BLaER1 treated with 17β-estradiol and CSF1 and Interleukin-3, amounts not matched to agents 10 nM and 100 nM (cell line): ENCODE data around the gene ABL1.

ENCODE experiments used
- H3K27ac ChIP-seq, 11 experiments: shearing (Covaris generic); formaldehyde crosslinking; 2 replicates each; pipeline ENCODE4 v1.8.1; 2022
- H3K27me3 ChIP-seq, 11 experiments: shearing (Covaris generic); formaldehyde crosslinking; 2 replicates each; pipeline ENCODE4 v1.8.1; 2022
- H3K36me3 ChIP-seq, 11 experiments: shearing (Covaris generic); formaldehyde crosslinking; 2 replicates each; pipeline ENCODE4 v1.8.1; 2022
- H3K4me1 ChIP-seq, 10 experiments: shearing (Covaris generic); formaldehyde crosslinking; 2 replicates each; pipeline ENCODE4 v1.8.1; 2022
- H3K4me2 ChIP-seq, 11 experiments: shearing (Covaris generic); formaldehyde crosslinking; 2 replicates each; pipeline ENCODE4 v1.8.1; 2022
- H3K4me3 ChIP-seq, 10 experiments: shearing (Covaris generic); formaldehyde crosslinking; 2 replicates each; pipeline ENCODE4 v1.8.1; 2022
- H3K9ac ChIP-seq, 11 experiments: shearing (Covaris generic); formaldehyde crosslinking; 2 replicates each; pipeline ENCODE4 v1.8.1; 2022
- H3K9me3 ChIP-seq, 11 experiments: shearing (Covaris generic); formaldehyde crosslinking; replicated peaks in 1 of 11; 2 replicates each; pipeline ENCODE4 v1.8.1; 2022
- H4K20me1 ChIP-seq, 11 experiments: shearing (Covaris generic); formaldehyde crosslinking; 2 replicates each; pipeline ENCODE4 v1.8.1; 2022
- Cebpa-rat ChIP-seq, 11 experiments: shearing (Covaris generic); IDR thresholded peaks; 2 replicates each; pipeline ENCODE4 v1.8.1; 2022

The ABL1 gene

GRCh38 chr9:130884542-130885483 lies 49.8 kb downstream of the ABL1 start:
- Histone ChIP-seq H3K4me2 (no peak overlapping the region), H3K4me1 (no peaks in the 10 kb centered on the region), H3K9ac (no peak overlapping the region), H3K27me3 (no peaks in the 10 kb centered on the region), H3K4me3 (no peak overlapping the region), H3K36me3 (peaks cover 92 to 100% (median 99%) of the 10 kb centered on the region in 11 experiments), H3K27ac (no peak overlapping the region), H3K9me3 (no peaks in the 10 kb centered on the region), H4K20me1 (peaks cover 0 to 94% (median 54%) of the 10 kb centered on the region in 11 experiments; a peak in 20 of 22 replicates)
- TF ChIP-seq Cebpa-rat (IDR thresholded peaks at IDR 0.05), result no peak

- Histone ChIP-seq H3K9ac (no peak overlapping the region), H3K4me1 (peaks cover 0 to 9% (median 8%) of the 10 kb centered on the region in 10 experiments; a peak in 16 of 20 replicates), H3K4me2 (no peak overlapping the region), H3K9me3 (no peaks in the 10 kb centered on the region), H4K20me1 (peaks cover 0 to 99% (median 63%) of the 10 kb centered on the region in 11 experiments; a peak in 20 of 22 replicates), H3K4me3 (no peak overlapping the region), H3K27me3 (no peaks in the 10 kb centered on the region), H3K36me3 (peaks cover 90 to 100% (median 99%) of the 10 kb centered on the region in 11 experiments), H3K27ac (no peak overlapping the region)
- TF ChIP-seq Cebpa-rat (IDR thresholded peaks at IDR 0.05), result no peak
Observed at GRCh38 chr9:130885484-130886375, 50.7 kb downstream of the ABL1 start.

- H3K9me3 ChIP-seq, result no peaks in the 10 kb centered on the region
- H3K4me1 ChIP-seq, result peaks cover 8 to 21% (median 20%) of the 10 kb centered on the region in 10 experiments
- peaks cover 0 to 99% (median 76%) of the 10 kb centered on the region in 11 experiments; a peak in 20 of 22 replicates for H4K20me1 ChIP-seq
- H3K27me3 ChIP-seq, result no peaks in the 10 kb centered on the region
- H3K4me3 ChIP-seq, result no peak overlapping the region
- H3K27ac ChIP-seq, result no peak overlapping the region
- peaks cover 78 to 90% (median 88%) of the 10 kb centered on the region in 11 experiments for H3K36me3 ChIP-seq
- no peak overlapping the region for H3K9ac ChIP-seq
- no peak overlapping the region for H3K4me2 ChIP-seq
- TF ChIP-seq Cebpa-rat (IDR thresholded peaks at IDR 0.05), result no peak
Observed at GRCh38 chr9:130886981-130887380, 51.9 kb downstream of the ABL1 start.

- peaks cover 72 to 84% (median 81%) of the 10 kb centered on the region in 11 experiments for H3K36me3 ChIP-seq
- no peaks in the 10 kb centered on the region for H3K27me3 ChIP-seq
- peaks cover 14 to 28% (median 27%) of the 10 kb centered on the region in 10 experiments for H3K4me1 ChIP-seq
- no peak overlapping the region for H3K4me2 ChIP-seq
- no peak for TF ChIP-seq Cebpa-rat (IDR thresholded peaks at IDR 0.05)
- no peak overlapping the region for H3K27ac ChIP-seq
- no peaks in the 10 kb centered on the region for H3K9me3 ChIP-seq
- H3K9ac ChIP-seq, result no peak overlapping the region
- H3K4me3 ChIP-seq, result no peak overlapping the region
- H4K20me1 ChIP-seq, result peaks cover 0 to 99% (median 82%) of the 10 kb centered on the region in 11 experiments; a peak in 20 of 22 replicates
Observed at GRCh38 chr9:130887494-130888144, 52.6 kb downstream of the ABL1 start.

GRCh38 chr9:130888146-130888885 lies 53.3 kb downstream of the ABL1 start:
- no peaks in the 10 kb centered on the region for H3K9me3 ChIP-seq
- no peak overlapping the region for H3K4me2 ChIP-seq
- H4K20me1 ChIP-seq, result peaks cover 0 to 100% (median 86%) of the 10 kb centered on the region in 11 experiments; a peak in 20 of 22 replicates
- no peak for TF ChIP-seq Cebpa-rat (IDR thresholded peaks at IDR 0.05)
- H3K9ac ChIP-seq, result no peak overlapping the region
- peaks cover 65 to 77% (median 74%) of the 10 kb centered on the region in 11 experiments for H3K36me3 ChIP-seq
- no peak overlapping the region for H3K4me3 ChIP-seq
- H3K27ac ChIP-seq, result no peak overlapping the region
- peaks cover 21 to 35% (median 34%) of the 10 kb centered on the region in 10 experiments for H3K4me1 ChIP-seq
- H3K27me3 ChIP-seq, result no peaks in the 10 kb centered on the region

- no peaks in the 10 kb centered on the region for H3K9me3 ChIP-seq
- H3K9ac ChIP-seq, result peak overlapping the region in 2 of 11 experiments; percentile 9; a peak in 2 of 22 replicates
- H3K27ac ChIP-seq, result no peak overlapping the region
- peaks cover 39 to 53% (median 52%) of the 10 kb centered on the region in 10 experiments for H3K4me1 ChIP-seq
- H4K20me1 ChIP-seq, result peaks cover 0 to 100% (median 70%) of the 10 kb centered on the region in 11 experiments; a peak in 20 of 22 replicates
- H3K4me2 ChIP-seq, result peak overlapping the region in 2 of 11 experiments; percentile 11 to 94; a peak in 1 of 22 replicates
- no peaks in the 10 kb centered on the region for H3K27me3 ChIP-seq
- H3K36me3 ChIP-seq, result peaks cover 47 to 59% (median 56%) of the 10 kb centered on the region in 11 experiments
- no peak overlapping the region for H3K4me3 ChIP-seq
- no peak for TF ChIP-seq Cebpa-rat (IDR thresholded peaks at IDR 0.05)
Observed at GRCh38 chr9:130890124-130890523, 55.1 kb downstream of the ABL1 start.

GRCh38 chr9:130890870-130891687 lies 56.0 kb downstream of the ABL1 start:
- Histone ChIP-seq H3K27ac (no peak overlapping the region), H3K4me3 (no peak overlapping the region), H3K4me1 (peaks cover 39 to 62% (median 60%) of the 10 kb centered on the region in 10 experiments), H3K27me3 (no peaks in the 10 kb centered on the region), H3K9ac (peak overlapping the region in 6 of 11 experiments; percentile 9 to 73 (median 29); a peak in 8 of 22 replicates), H3K9me3 (no peaks in the 10 kb centered on the region), H3K4me2 (peak overlapping the region; percentile 83 to 96 (median 90); a peak in 20 of 22 replicates), H4K20me1 (peaks cover 0 to 96% (median 68%) of the 10 kb centered on the region in 11 experiments; a peak in 19 of 22 replicates), H3K36me3 (peaks cover 37 to 49% (median 47%) of the 10 kb centered on the region in 11 experiments)
- no peak for TF ChIP-seq Cebpa-rat (IDR thresholded peaks at IDR 0.05)
